Measurements from ENCODE around the gene CRADD. TPM values are rescaled to one million over a fixed set of nuclear protein-coding genes. Genes with fewer than 3 reads are reported as not detected.
"Not testable (repeated sequence)": the region's sequence is repeated elsewhere in the genome, so short reads cannot be mapped to it uniquely, and the experiment has no call there.

Gene CRADD
- total and polyA plus RNA-seq, 5 experiments from 2014 or later: 9.9 to 13.7 (median 13.0) TPM

GRCh38 chr12:93914281-93914680 is 237.1 kb downstream of the CRADD start:
- no peak for ATAC-seq
- no peaks in the 10 kb centered on the region for H3K9me3 Mint-ChIP-seq
- no peak overlapping the region for H3K27ac Mint-ChIP-seq
- peaks cover 0 to 3% (median 0%) of the 10 kb centered on the region in 5 donors for H3K27me3 Mint-ChIP-seq
- POLR2A ChIA-PET: no interaction called here
- no peaks in the 10 kb centered on the region for H3K4me1 Mint-ChIP-seq
- no peaks in the 10 kb centered on the region for H3K36me3 Mint-ChIP-seq
- no peak for DNase-seq
- H3K4me3 Mint-ChIP-seq: no peak overlapping the region

DNA sequence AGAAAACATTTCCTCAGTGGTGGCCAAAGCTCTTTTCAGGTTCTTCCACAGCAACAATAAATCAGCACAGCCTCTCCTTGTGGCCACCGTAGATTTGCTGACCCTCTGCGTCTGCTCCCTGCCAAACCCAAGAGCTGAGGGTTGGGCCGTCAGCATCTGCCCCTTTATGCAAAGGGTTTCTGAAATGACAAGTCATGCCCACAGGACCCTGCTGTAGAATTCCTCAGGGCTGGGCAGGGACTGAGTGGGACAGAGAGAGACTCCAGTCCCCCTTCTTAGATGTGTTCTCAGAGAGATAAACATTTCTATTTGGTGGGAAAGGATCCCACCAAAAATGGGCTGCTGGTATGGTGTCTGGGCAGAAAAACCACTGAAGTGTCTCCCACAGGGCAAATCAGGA is 238.2 kb downstream of the CRADD start:
- H3K9me3 Mint-ChIP-seq: no peaks in the 10 kb centered on the region
- peaks cover 0 to 3% (median 0%) of the 10 kb centered on the region in 5 donors for H3K27me3 Mint-ChIP-seq
- H3K4me3 Mint-ChIP-seq: no peak overlapping the region
- ATAC-seq (no peak), DNase-seq (no peak)
- H3K4me1 Mint-ChIP-seq: no peaks in the 10 kb centered on the region
- no peak overlapping the region for H3K27ac Mint-ChIP-seq
- POLR2A ChIA-PET: no interaction called here
- no peaks in the 10 kb centered on the region for H3K36me3 Mint-ChIP-seq

DNA sequence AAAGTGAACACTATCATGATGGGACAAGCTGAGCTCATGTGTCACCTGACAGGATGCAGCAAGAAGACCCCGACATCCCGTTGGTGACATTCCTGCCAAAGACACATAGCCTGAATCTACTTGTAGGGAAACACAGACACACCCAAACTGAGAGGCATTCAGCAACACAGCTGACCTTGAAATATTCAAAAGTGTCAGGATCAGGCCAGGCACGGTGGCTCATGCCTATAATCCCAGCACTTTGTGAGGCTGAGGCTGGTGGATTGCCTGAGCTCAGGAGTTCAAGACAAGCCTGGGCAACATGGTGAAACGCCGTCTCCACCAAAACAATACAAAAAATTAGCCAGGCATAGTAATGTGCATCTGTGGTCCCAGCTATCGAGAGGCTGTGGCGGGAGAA is 239.2 kb downstream of the CRADD start:
- POLR2A ChIA-PET: no interaction called here
- Mint-ChIP-seq H3K36me3 (no peaks in the 10 kb centered on the region), H3K27me3 (peaks cover 0 to 3% (median 0%) of the 10 kb centered on the region in 5 donors), H3K27ac (no peak overlapping the region), H3K4me3 (no peak overlapping the region), H3K4me1 (no peaks in the 10 kb centered on the region), H3K9me3 (no peaks in the 10 kb centered on the region)
- no peak for DNase-seq
- ATAC-seq: no peak

DNA sequence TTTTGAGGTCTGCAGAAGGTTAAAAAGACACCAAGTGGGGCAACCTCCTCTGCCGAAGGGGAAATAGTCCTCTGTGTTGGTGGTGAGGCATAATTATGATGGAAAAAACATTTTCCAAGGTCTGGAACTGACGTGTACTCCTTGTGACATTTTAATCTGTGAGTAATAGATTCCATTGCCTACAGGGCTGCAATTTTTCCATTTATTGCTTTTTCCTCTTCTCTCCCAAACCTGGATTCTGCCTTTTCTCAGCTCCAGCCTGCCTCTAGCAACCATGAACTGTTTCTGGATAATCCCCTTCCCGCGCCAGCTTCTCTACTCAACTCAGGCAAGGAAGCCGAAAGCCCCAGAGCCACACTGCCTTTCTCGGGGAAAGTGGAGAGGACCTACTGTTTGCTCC is 241.1 kb downstream of the CRADD start:
- H3K36me3 Mint-ChIP-seq: no peaks in the 10 kb centered on the region
- H3K9me3 Mint-ChIP-seq: no peaks in the 10 kb centered on the region
- peaks cover 0 to 3% (median 0%) of the 10 kb centered on the region in 4 donors for H3K4me1 Mint-ChIP-seq
- H3K27me3 Mint-ChIP-seq: peaks cover 0 to 3% (median 0%) of the 10 kb centered on the region in 5 donors
- H3K4me3 Mint-ChIP-seq: no peak overlapping the region
- POLR2A ChIA-PET: no interaction called here
- ATAC-seq (no peak), DNase-seq (no peak)
- H3K27ac Mint-ChIP-seq: no peak overlapping the region

DNA sequence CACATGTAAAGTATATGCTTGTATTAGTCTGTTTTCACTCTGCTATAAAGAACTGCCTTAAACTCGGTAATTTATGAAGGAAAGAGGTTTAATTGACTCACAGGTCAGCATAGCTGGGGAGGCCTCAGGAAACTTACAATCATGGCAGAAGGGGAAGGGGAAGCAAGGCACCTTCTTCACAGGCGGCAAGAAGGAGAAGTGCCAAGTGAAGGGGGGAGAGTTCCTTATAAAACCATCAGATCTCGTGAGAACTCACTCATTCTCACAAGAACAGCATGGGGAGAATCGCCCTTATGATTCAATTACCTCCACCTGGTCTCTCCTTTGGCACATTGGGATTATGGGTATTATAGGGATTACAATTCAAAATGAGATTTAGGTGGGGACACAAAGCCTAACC is 241.7 kb downstream of the CRADD start:
- Mint-ChIP-seq H3K4me1 (peaks cover 0 to 3% (median 0%) of the 10 kb centered on the region in 4 donors), H3K27ac (no peak overlapping the region)

DNA sequence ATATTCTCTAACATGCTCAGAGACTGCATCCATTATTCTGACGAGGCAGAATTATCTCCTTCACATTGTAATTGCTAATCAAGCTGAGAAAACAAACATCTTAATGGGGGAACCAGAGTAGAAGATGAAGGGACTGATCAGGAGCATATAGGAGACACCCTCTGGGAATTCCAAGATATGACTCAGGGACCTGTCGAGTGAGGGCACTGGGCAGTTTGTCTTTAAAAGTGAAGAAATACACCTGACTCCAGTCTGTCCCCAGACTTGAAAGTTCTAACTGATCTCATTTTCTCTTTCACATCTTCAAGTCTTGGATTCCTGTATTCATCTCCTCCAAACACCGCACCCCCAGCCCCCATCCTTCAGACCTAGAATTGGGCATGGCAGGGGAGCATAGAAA is 244.3 kb downstream of the CRADD start:
- peaks cover 0 to 14% (median 10%) of the 10 kb centered on the region in 3 donors for H3K36me3 Mint-ChIP-seq
- H3K27ac Mint-ChIP-seq: no peak overlapping the region
- peaks cover 4 to 16% (median 10%) of the 10 kb centered on the region in 9 donors for H3K9me3 Mint-ChIP-seq
- no peak overlapping the region for H3K4me3 Mint-ChIP-seq
- DNase-seq (no peak), ATAC-seq (no peak)
- H3K27me3 Mint-ChIP-seq: no peaks in the 10 kb centered on the region
- H3K4me1 Mint-ChIP-seq: peaks cover 0 to 3% (median under 1%) of the 10 kb centered on the region in 4 donors
- POLR2A ChIA-PET: no interaction called here

More for the DNA sequence above, 241.7 kb downstream of the CRADD start:
- POLR2A ChIA-PET: no interaction called here
- Mint-ChIP-seq H3K9me3 (no peaks in the 10 kb centered on the region), H3K36me3 (no peaks in the 10 kb centered on the region), H3K27me3 (peaks cover 0 to 3% (median 0%) of the 10 kb centered on the region in 5 donors), H3K4me3 (no peak overlapping the region)
- DNase-seq: no peak
- no peak for ATAC-seq

GRCh38 chr12:93922583-93923006 is 245.4 kb downstream of the CRADD start:
- no peak overlapping the region for H3K27ac Mint-ChIP-seq

GRCh38 chr12:93924367-93924766 is 247.2 kb downstream of the CRADD start:
- DNase-seq (no peak), ATAC-seq (no peak)
- no peaks in the 10 kb centered on the region for H3K27me3 Mint-ChIP-seq
- H3K4me3 Mint-ChIP-seq: no peak overlapping the region
- H3K4me1 Mint-ChIP-seq: peaks cover 0 to 3% (median under 1%) of the 10 kb centered on the region in 4 donors
- POLR2A ChIA-PET: no interaction called here
- H3K9me3 Mint-ChIP-seq: peaks cover 4 to 29% (median 11%) of the 10 kb centered on the region in 9 donors
- no peak overlapping the region for H3K27ac Mint-ChIP-seq
- peaks cover 0 to 20% (median 14%) of the 10 kb centered on the region in 3 donors for H3K36me3 Mint-ChIP-seq

More at GRCh38 chr12:93922583-93923006, 245.4 kb downstream of the CRADD start:
- no peak for DNase-seq
- Mint-ChIP-seq H3K27me3 (no peaks in the 10 kb centered on the region), H3K4me1 (peaks cover 0 to 3% (median under 1%) of the 10 kb centered on the region in 4 donors), H3K4me3 (no peak overlapping the region), H3K9me3 (peaks cover 4 to 18% (median 10%) of the 10 kb centered on the region in 9 donors), H3K36me3 (peaks cover 0 to 14% (median 14%) of the 10 kb centered on the region in 3 donors)
- POLR2A ChIA-PET: no interaction called here
- ATAC-seq: no peak

DNA sequence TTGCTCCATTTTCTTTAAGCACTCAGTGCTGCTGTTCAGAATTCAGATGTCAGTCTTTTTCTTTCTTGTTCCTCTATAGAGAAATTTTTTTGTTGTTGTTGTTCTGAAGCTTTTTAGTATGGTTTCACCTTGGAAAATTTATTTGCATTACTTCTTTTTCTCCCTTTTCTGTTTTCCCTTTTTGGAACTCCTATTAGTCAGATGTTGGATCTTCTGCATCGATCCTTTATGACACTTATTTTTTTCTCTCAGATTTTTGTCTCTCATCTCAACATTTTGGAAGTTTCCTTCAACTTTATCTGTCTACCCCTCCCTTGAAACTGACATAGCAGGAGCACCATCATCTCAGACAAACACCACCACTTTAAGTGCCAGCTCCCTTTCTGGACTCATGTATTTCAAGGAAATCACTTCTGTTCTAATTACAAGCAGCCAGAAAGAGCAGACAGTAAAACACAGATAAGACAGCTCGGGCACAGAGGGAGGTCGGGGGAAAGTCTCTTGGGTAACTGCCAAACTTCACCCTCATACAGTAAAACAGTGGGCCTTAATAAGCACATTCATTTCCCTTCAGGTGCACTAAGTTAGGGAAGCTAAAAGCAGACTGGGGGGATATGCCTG is 248.5 kb downstream of the CRADD start:
- Mint-ChIP-seq H3K9me3 (peaks cover 4 to 29% (median 11%) of the 10 kb centered on the region in 9 donors), H3K4me3 (no peak overlapping the region), H3K27ac (peak overlapping the region in 1 of 10 donors; percentile 61), H3K4me1 (peaks cover 0 to 3% (median under 1%) of the 10 kb centered on the region in 4 donors), H3K36me3 (peaks cover 0 to 20% (median 14%) of the 10 kb centered on the region in 3 donors), H3K27me3 (no peaks in the 10 kb centered on the region)
- POLR2A ChIA-PET: no interaction called here
- DNase-seq (no peak), ATAC-seq (no peak)

DNA sequence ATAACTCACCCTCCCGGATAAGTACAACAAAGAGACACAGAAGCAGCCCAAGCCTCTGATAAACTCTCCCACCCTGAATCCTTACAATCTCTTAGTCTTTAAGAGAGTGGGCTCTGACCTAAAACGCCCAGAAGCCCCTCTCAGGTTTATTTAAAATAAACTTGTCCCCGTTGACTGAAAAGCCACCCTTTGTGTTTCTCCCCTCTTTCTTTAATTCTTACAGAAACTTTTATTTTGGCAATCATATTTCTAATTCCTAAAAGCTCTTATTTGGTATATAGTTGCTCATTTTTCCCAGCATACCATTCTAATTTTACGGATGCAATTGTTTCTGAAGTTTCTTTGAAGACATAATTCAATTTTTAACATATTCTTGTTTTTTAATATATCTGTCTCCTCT is 249.1 kb downstream of the CRADD start:
- no peak overlapping the region for H3K27ac Mint-ChIP-seq
- POLR2A ChIA-PET: no interaction called here

DNA sequence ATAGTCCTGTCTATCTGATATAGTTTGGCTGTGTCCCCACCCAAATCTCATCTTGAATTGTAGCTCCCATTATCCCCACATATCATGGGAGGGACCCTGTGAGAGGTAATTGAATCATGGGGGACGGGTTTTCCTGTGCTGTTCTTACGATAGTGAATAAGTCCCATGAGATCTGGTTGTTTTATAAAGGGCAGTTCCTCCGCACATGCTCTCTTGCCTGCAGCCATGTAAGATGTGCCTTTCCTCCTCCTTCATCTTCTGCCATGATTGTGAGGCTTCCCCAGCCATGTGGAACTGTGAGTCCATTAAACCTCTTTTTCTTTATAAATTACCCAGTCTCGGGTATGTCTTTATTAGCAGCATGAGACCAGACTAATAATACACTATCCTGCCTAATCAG is 251.9 kb downstream of the CRADD start:
- H3K9me3 Mint-ChIP-seq: peaks cover 4 to 29% (median 12%) of the 10 kb centered on the region in 9 donors
- ATAC-seq, DNase-seq, H3K4me1 Mint-ChIP-seq, H3K4me3 Mint-ChIP-seq, H3K27ac Mint-ChIP-seq, H3K27me3 Mint-ChIP-seq, POLR2A ChIA-PET: not testable (repeated sequence)
- peaks cover 0 to 23% (median 16%) of the 10 kb centered on the region in 3 donors for H3K36me3 Mint-ChIP-seq

More for the DNA sequence above, 249.1 kb downstream of the CRADD start:
- peaks cover 4 to 29% (median 11%) of the 10 kb centered on the region in 9 donors for H3K9me3 Mint-ChIP-seq
- H3K36me3 Mint-ChIP-seq: peaks cover 0 to 20% (median 14%) of the 10 kb centered on the region in 3 donors
- DNase-seq (no peak), ATAC-seq (no peak)
- peaks cover 0 to 3% (median under 1%) of the 10 kb centered on the region in 4 donors for H3K4me1 Mint-ChIP-seq
- no peak overlapping the region for H3K4me3 Mint-ChIP-seq
- no peaks in the 10 kb centered on the region for H3K27me3 Mint-ChIP-seq

- H3K4me1 Mint-ChIP-seq: peaks cover 0 to 3% (median 0%) of the 10 kb centered on the region in 4 donors
- peaks cover 0 to 3% (median 0%) of the 10 kb centered on the region in 5 donors for H3K27me3 Mint-ChIP-seq
- DNase-seq: no peak
- H3K27ac Mint-ChIP-seq: no peak overlapping the region
- H3K4me3 Mint-ChIP-seq: no peak overlapping the region
- POLR2A ChIA-PET: no interaction called here
- H3K36me3 Mint-ChIP-seq: peaks cover 0 to 35% (median 7%) of the 10 kb centered on the region in 3 donors
- peaks cover 0 to 40% (median 12%) of the 10 kb centered on the region in 9 donors for H3K9me3 Mint-ChIP-seq
- ATAC-seq: no peak
Measured at GRCh38 chr12:93937812-93938211, 260.6 kb downstream of the CRADD start.

GRCh38 chr12:93938317-93938716 is 261.1 kb downstream of the CRADD start:
- Mint-ChIP-seq H3K4me3 (no peak overlapping the region), H3K27ac (no peak overlapping the region), H3K9me3 (peaks cover 0 to 40% (median 12%) of the 10 kb centered on the region in 9 donors), H3K36me3 (peaks cover 0 to 35% (median 7%) of the 10 kb centered on the region in 3 donors), H3K27me3 (peaks cover 0 to 3% (median 0%) of the 10 kb centered on the region in 5 donors), H3K4me1 (peaks cover 0 to 1% (median 0%) of the 10 kb centered on the region in 4 donors)
- POLR2A ChIA-PET: no interaction called here
- ATAC-seq (no peak), DNase-seq (no peak)
